ENCODE measurements around the gene ABCA13.

DNA sequence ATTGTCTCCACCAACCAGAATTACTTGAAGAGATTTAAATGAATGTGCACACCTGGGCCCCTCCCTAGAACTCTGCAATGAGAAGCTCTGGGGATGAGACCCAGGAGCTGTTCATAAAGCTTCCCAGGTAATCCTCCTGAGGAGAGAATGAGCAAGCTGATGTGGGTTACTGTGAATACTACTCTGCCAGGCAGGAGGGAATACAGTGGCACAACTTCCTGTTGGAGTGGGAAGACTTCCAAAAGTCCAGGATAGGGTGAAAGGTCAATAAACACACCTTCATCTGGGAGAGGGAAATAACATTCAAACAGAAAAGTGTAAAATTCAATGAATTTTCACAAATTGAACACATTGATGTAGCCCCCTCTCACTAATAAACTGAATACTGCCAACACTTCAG is 351.4 kb downstream of the ABCA13 start:
- no peak for TF ChIP-seq EZH2 (IDR thresholded peaks at IDR 0.05; ENCODE audit: low read length)
- TF ChIP-seq, protein P1, sequence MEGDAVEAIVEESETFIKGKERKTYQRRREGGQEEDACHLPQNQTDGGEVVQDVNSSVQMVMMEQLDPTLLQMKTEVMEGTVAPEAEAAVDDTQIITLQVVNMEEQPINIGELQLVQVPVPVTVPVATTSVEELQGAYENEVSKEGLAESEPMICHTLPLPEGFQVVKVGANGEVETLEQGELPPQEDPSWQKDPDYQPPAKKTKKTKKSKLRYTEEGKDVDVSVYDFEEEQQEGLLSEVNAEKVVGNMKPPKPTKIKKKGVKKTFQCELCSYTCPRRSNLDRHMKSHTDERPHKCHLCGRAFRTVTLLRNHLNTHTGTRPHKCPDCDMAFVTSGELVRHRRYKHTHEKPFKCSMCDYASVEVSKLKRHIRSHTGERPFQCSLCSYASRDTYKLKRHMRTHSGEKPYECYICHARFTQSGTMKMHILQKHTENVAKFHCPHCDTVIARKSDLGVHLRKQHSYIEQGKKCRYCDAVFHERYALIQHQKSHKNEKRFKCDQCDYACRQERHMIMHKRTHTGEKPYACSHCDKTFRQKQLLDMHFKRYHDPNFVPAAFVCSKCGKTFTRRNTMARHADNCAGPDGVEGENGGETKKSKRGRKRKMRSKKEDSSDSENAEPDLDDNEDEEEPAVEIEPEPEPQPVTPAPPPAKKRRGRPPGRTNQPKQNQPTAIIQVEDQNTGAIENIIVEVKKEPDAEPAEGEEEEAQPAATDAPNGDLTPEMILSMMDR (optimal IDR thresholded peaks at IDR 0.05 in 1 of 3, IDR thresholded peaks at IDR 0.05 in 1 of 3, conservative IDR thresholded peaks at IDR 0.05 in 1 of 3; ENCODE audit: extremely low read depth in 1 of 3, insufficient read depth in 2 of 3, low read length in 3 of 3), result no peak
